Nephron (organoid): ENCODE results near the gene KIF4A.

Source experiments
- H3K27ac Mint-ChIP-seq, 3 experiments: 2 replicates each; pipeline ENCODE4 v1.8.0; 2020; ENCODE audit warnings: mixed read lengths in 3 of 3, mild to moderate bottlenecking in 2 of 3, moderate library complexity in 1 of 3
- H3K27me3 Mint-ChIP-seq: 2 replicates; pipeline ENCODE4 v1.8.0; 2021; ENCODE audit warnings: low read depth, mild to moderate bottlenecking, moderate library complexity, mixed read lengths
- H3K36me3 Mint-ChIP-seq: 2 replicates; pipeline ENCODE4 v1.8.0; 2020; ENCODE audit warnings: low read depth, mixed read lengths
- H3K4me1 Mint-ChIP-seq: 2 replicates; pipeline ENCODE4 v1.8.0; 2020; ENCODE audit warnings: mixed read lengths
- H3K4me3 Mint-ChIP-seq, 3 experiments: 2 replicates each; pipeline ENCODE4 v1.8.0; 2020; ENCODE audit warnings: mild to moderate bottlenecking in 3 of 3, mixed read lengths in 3 of 3, moderate library complexity in 2 of 3
- H3K9me3 Mint-ChIP-seq: 2 replicates; pipeline ENCODE4 v1.8.0; 2020; ENCODE audit warnings: mixed read lengths
- CTCF ChIP-seq, 3 experiments: fragments of 200-600 bp; sonication (generic); IDR thresholded peaks; one replicate each; pipeline ENCODE4 v1.5.0; 2021; ENCODE audit warnings: antibody characterized with exemption in 3 of 3; ENCODE audit not compliant: unreplicated experiment in 3 of 3

KIF4A gene

GRCh38 chrX:70247252-70247651 lies 42.7 kb upstream of the KIF4A start:
- Mint-ChIP-seq H3K27ac (no peak overlapping the region), H3K4me1 (no peaks in the 10 kb centered on the region), H3K9me3 (peaks cover 2% of the 10 kb centered on the region), H3K36me3 (no peaks in the 10 kb centered on the region), H3K27me3 (no peaks in the 10 kb centered on the region), H3K4me3 (no peak overlapping the region)
- no peak for TF ChIP-seq CTCF (IDR thresholded peaks at IDR 0.05; ENCODE audit: unreplicated experiment in 3 of 3)

- Mint-ChIP-seq H3K27ac (no peak overlapping the region), H3K4me1 (no peaks in the 10 kb centered on the region), H3K4me3 (no peak overlapping the region), H3K36me3 (no peaks in the 10 kb centered on the region), H3K9me3 (peaks cover 2% of the 10 kb centered on the region), H3K27me3 (no peaks in the 10 kb centered on the region)
- no peak for TF ChIP-seq CTCF (IDR thresholded peaks at IDR 0.05; ENCODE audit: unreplicated experiment in 3 of 3)
Measured at GRCh38 chrX:70252491-70252890, 37.4 kb upstream of the KIF4A start.

- Mint-ChIP-seq H3K27ac (no peak overlapping the region), H3K27me3 (no peaks in the 10 kb centered on the region), H3K36me3 (no peaks in the 10 kb centered on the region), H3K4me1 (no peaks in the 10 kb centered on the region), H3K9me3 (peaks cover 2% of the 10 kb centered on the region), H3K4me3 (no peak overlapping the region)
- TF ChIP-seq CTCF (IDR thresholded peaks at IDR 0.05; ENCODE audit: unreplicated experiment in 3 of 3) = no peak
Measured at GRCh38 chrX:70253377-70254062, 36.4 kb upstream of the KIF4A start.

- Mint-ChIP-seq H3K9me3 (peaks cover 2% of the 10 kb centered on the region), H3K27me3 (no peaks in the 10 kb centered on the region), H3K4me1 (no peaks in the 10 kb centered on the region), H3K4me3 (no peak overlapping the region), H3K36me3 (no peaks in the 10 kb centered on the region), H3K27ac (no peak overlapping the region)
- TF ChIP-seq CTCF (IDR thresholded peaks at IDR 0.05; ENCODE audit: unreplicated experiment in 3 of 3) = no peak
Measured at GRCh38 chrX:70254063-70254400, 35.9 kb upstream of the KIF4A start.

- Mint-ChIP-seq H3K36me3 (no peaks in the 10 kb centered on the region), H3K27ac (no peak overlapping the region), H3K4me3 (no peak overlapping the region), H3K27me3 (no peaks in the 10 kb centered on the region), H3K9me3 (peaks cover 3% of the 10 kb centered on the region), H3K4me1 (no peaks in the 10 kb centered on the region)
- TF ChIP-seq CTCF (IDR thresholded peaks at IDR 0.05; ENCODE audit: unreplicated experiment in 3 of 3) = no peak
Measured at GRCh38 chrX:70254909-70255308, 35.0 kb upstream of the KIF4A start.

GRCh38 chrX:70255452-70255851 lies 34.5 kb upstream of the KIF4A start:
- Mint-ChIP-seq H3K27me3 (no peaks in the 10 kb centered on the region), H3K9me3 (peaks cover 2% of the 10 kb centered on the region), H3K4me1 (no peaks in the 10 kb centered on the region), H3K36me3 (no peaks in the 10 kb centered on the region), H3K4me3 (no peak overlapping the region), H3K27ac (no peak overlapping the region)
- no peak for TF ChIP-seq CTCF (IDR thresholded peaks at IDR 0.05; ENCODE audit: unreplicated experiment in 3 of 3)
